HCT116 (cell line): ENCODE measurements around the gene IL1RL1. TPM values are rescaled to one million over a fixed set of nuclear protein-coding genes. Genes with fewer than 3 reads are reported as not detected.

Source experiments
- ATAC-seq: fragments of 200-7000 bp; cut with Tn5 transposase; 2 replicates; pipeline ENCODE4 v1.9.1; 2020; ENCODE audit warnings: mild to moderate bottlenecking, moderate library complexity
- BruUV-seq: library from RNA; stranded (reverse); fragments of 400-500 nt; replicated peaks from 2 replicates; lab custom pipeline; 2021; lab: Mats Ljungman, UMichigan
- CTCF ChIA-PET: fragments of 300-600 bp; sonication (Branson Sonifier 250); formaldehyde crosslinking; loops from one replicate; lab custom pipeline; 2021; ENCODE audit warnings: antibody characterized with exemption; lab: Charles Lee
- POLR2A ChIA-PET: fragments of 300-600, 350-600 bp; sonication (Branson Sonifier 250); formaldehyde crosslinking; loops from one replicate; lab custom pipeline; 2021; ENCODE audit warnings: antibody characterized with exemption; lab: Charles Lee
- RAD21 ChIA-PET, 2 experiments: fragments of 300-600 bp; sonication (Branson Sonifier 250); formaldehyde crosslinking; loops; one replicate each; lab custom pipeline; 2023; ENCODE audit warnings: low total read pairs in 2 of 2; ENCODE audit not compliant: uncharacterized antibody in 2 of 2, unreplicated experiment in 2 of 2, low non-redundant PET in 1 of 2; lab: Charles Lee
- DNase-seq: peaks from one replicate; pipeline ENCODE4 v3.0.0-alpha.2; 2010; ENCODE audit warnings: low read depth, low spot score
- H2AFZ ChIP-seq: fragments of 200-600 bp; shearing (Covaris generic), sonication (generic); 2 replicates; pipeline ENCODE4 v1.6.1; 2017; ENCODE audit warnings: low read depth, mixed run types, mixed read lengths, antibody characterized with exemption, low read length; ENCODE audit not compliant: poor library complexity, severe bottlenecking
- H3K27ac ChIP-seq: 2 replicates; pipeline ENCODE4 v1.5.1; 2012; ENCODE audit warnings: low read depth, low read length
- H3K27me3 ChIP-seq: fragments of 200-600 bp; sonication (generic); 2 replicates; pipeline ENCODE4 v1.6.1; 2016; ENCODE audit warnings: mixed run types, low read length, mixed read lengths; ENCODE audit not compliant: insufficient read depth
- H3K36me3 ChIP-seq, 2 experiments: fragments of 200-500 bp in 1 of 2; fragments of 200-600 bp in 1 of 2; sonication (Bioruptor generic) in 1 of 2; sonication (generic) in 1 of 2; 2 replicates each; pipeline versions ENCODE4 v1.5.1 to v1.6.1; 2014 to 2016; ENCODE audit warnings: low read length in 2 of 2, inconsistent platforms in 1 of 2, mixed read lengths in 1 of 2, mixed run types in 1 of 2; ENCODE audit not compliant: insufficient read depth in 2 of 2, control insufficient read depth in 1 of 2
- H3K4me1 ChIP-seq, 2 experiments: fragments of 200-600 bp in 1 of 2; sonication (generic) in 1 of 2; 2 replicates each; pipeline versions ENCODE4 v1.5.1 to v1.6.1; 2012 to 2017; ENCODE audit warnings: low read length in 2 of 2, inconsistent platforms in 1 of 2, mild to moderate bottlenecking in 1 of 2, mixed read lengths in 1 of 2, mixed run types in 1 of 2, moderate library complexity in 1 of 2; ENCODE audit not compliant: insufficient read depth in 2 of 2, control insufficient read depth in 1 of 2
- H3K4me2 ChIP-seq: fragments of 200-600 bp; sonication (generic); 2 replicates; pipeline ENCODE4 v1.6.1; 2017; ENCODE audit warnings: mixed run types, low read length, mixed read lengths
- H3K4me3 ChIP-seq, 2 experiments: fragments of 200-600 bp in 1 of 2; sonication (generic) in 1 of 2; replicated peaks in 1 of 2; 2 replicates each; pipeline ENCODE4 v1.5.1; 2011 to 2016; ENCODE audit warnings: low read length in 2 of 2, control low read depth in 1 of 2, low read depth in 1 of 2, mild to moderate bottlenecking in 1 of 2, mixed read lengths in 1 of 2, mixed run types in 1 of 2
- H3K79me2 ChIP-seq: fragments of 200-600 bp; sonication (generic); 2 replicates; pipeline ENCODE4 v1.6.1; 2017; ENCODE audit warnings: mild to moderate bottlenecking, mixed run types, low read length, moderate library complexity, mixed read lengths; ENCODE audit not compliant: insufficient read depth
- H3K9ac ChIP-seq: fragments of 200-600 bp; sonication (generic); 2 replicates; pipeline ENCODE4 v1.6.1; 2016; ENCODE audit warnings: low read length, mixed read lengths
- H3K9me2 ChIP-seq: fragments of 200-600 bp; sonication (generic), shearing (Covaris generic); 2 replicates; pipeline ENCODE4 v1.6.1; 2017; ENCODE audit warnings: mixed run types, mild to moderate bottlenecking, moderate library complexity; ENCODE audit not compliant: insufficient read depth
- H3K9me3 ChIP-seq, 2 experiments: fragments of 200-500 bp in 1 of 2; fragments of 200-600 bp in 1 of 2; sonication (Bioruptor generic) in 1 of 2; sonication (generic) in 1 of 2; 2 replicates each; pipeline ENCODE4 v1.6.1; 2014 to 2017; ENCODE audit warnings: low read length in 2 of 2, mixed read lengths in 2 of 2, inconsistent platforms in 1 of 2, low read depth in 1 of 2, mild to moderate bottlenecking in 1 of 2, mixed run types in 1 of 2, moderate library complexity in 1 of 2; ENCODE audit not compliant: control insufficient read depth in 1 of 2, insufficient read depth in 1 of 2
- H4K20me1 ChIP-seq: fragments of 200-600 bp; sonication (generic), shearing (Covaris generic); 2 replicates; pipeline ENCODE4 v1.6.1; 2017; ENCODE audit warnings: mixed run types, mild to moderate bottlenecking, moderate library complexity; ENCODE audit not compliant: insufficient read depth
- EZH2 ChIP-seq: fragments of 200-600 bp; sonication (generic); IDR thresholded peaks from 2 replicates; pipeline ENCODE4 v1.6.1; 2017; ENCODE audit warnings: antibody characterized with exemption, mixed run types
- EZH2phosphoT487 ChIP-seq: fragments of 200-600 bp; IDR thresholded peaks from 2 replicates; pipeline ENCODE4 v1.6.1; 2018; ENCODE audit warnings: antibody characterized with exemption, borderline replicate concordance
- JUND ChIP-seq: IDR thresholded peaks from 2 replicates; pipeline ENCODE4 v1.6.1; 2012
- POLR2A ChIP-seq: IDR thresholded peaks from 2 replicates; pipeline ENCODE4 v1.7.0; 2011; ENCODE audit warnings: borderline replicate concordance; ENCODE audit not compliant: insufficient read depth, insufficient read length; ENCODE audit errors: extremely low read depth
- RAD21 ChIP-seq: IDR thresholded peaks from 2 replicates; pipeline ENCODE4 v1.6.1; 2012; ENCODE audit warnings: low read depth, mild to moderate bottlenecking
- SRF ChIP-seq: IDR thresholded peaks from 2 replicates; pipeline ENCODE4 v1.6.1; 2012; ENCODE audit warnings: low read depth
- YY1 ChIP-seq: IDR thresholded peaks from 2 replicates; pipeline ENCODE4 v1.6.1; 2011; ENCODE audit warnings: low read length, low read depth, moderate library complexity, mild to moderate bottlenecking; ENCODE audit not compliant: insufficient replicate concordance; ENCODE audit errors: extremely low read depth
- ZBTB33 ChIP-seq: IDR thresholded peaks from 2 replicates; pipeline ENCODE4 v1.6.1; 2011; ENCODE audit warnings: mild to moderate bottlenecking, low read length, moderate library complexity; ENCODE audit not compliant: insufficient replicate concordance; ENCODE audit errors: extremely low read depth
- ZNF274 ChIP-seq: fragments of 200-500 bp; sonication (Bioruptor generic); IDR thresholded peaks from 2 replicates; pipeline ENCODE4 v1.6.1; 2014; ENCODE audit warnings: mild to moderate bottlenecking, low read depth, low read length, inconsistent platforms
- intact Hi-C: fragments of 100-400 bp; cut with micrococcal nuclease; formaldehyde crosslinking; loops from 2 replicates; pipeline ENCODE4 v1.10.0; 2022
- total RNA-seq: library from RNA; stranded (reverse); gene quantifications from one replicate; pipeline ENCODE4 v1.2.1, GENCODE V29; 2021; ENCODE audit not compliant: unreplicated experiment
- TF ChIP-seq, protein P1 (sequence below): IDR thresholded peaks from 2 replicates; pipeline ENCODE4 v1.6.1; 2012
- TF ChIP-seq, protein P2 (sequence below), 3 experiments: fragments of 200-600 bp in 1 of 3; sonication (generic) in 1 of 3; IDR thresholded peaks in 2 of 3; conservative IDR thresholded peaks in 1 of 3; 2 replicates each; pipeline ENCODE4 v1.5.1; 2012 to 2017; ENCODE audit warnings: low read depth in 2 of 3, low read length in 2 of 3, antibody characterized with exemption in 1 of 3, borderline replicate concordance in 1 of 3, control low read depth in 1 of 3, mild to moderate bottlenecking in 1 of 3, mixed read lengths in 1 of 3, mixed run types in 1 of 3, moderate library complexity in 1 of 3; ENCODE audit not compliant: insufficient read depth in 1 of 3

The IL1RL1 gene
- total RNA-seq, 1 experiment from 2014 or later = not detected

- TF ChIP-seq EZH2 (no peak), ZBTB33 (no peak), JUND (no peak), POLR2A (no peak), SRF (no peak), ZNF274 (no peak), RAD21 (no peak), YY1 (no peak), EZH2phosphoT487 (no peak)
- TF ChIP-seq, protein P1, sequence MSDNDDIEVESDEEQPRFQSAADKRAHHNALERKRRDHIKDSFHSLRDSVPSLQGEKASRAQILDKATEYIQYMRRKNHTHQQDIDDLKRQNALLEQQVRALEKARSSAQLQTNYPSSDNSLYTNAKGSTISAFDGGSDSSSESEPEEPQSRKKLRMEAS = no peak
- TF ChIP-seq, protein P2, sequence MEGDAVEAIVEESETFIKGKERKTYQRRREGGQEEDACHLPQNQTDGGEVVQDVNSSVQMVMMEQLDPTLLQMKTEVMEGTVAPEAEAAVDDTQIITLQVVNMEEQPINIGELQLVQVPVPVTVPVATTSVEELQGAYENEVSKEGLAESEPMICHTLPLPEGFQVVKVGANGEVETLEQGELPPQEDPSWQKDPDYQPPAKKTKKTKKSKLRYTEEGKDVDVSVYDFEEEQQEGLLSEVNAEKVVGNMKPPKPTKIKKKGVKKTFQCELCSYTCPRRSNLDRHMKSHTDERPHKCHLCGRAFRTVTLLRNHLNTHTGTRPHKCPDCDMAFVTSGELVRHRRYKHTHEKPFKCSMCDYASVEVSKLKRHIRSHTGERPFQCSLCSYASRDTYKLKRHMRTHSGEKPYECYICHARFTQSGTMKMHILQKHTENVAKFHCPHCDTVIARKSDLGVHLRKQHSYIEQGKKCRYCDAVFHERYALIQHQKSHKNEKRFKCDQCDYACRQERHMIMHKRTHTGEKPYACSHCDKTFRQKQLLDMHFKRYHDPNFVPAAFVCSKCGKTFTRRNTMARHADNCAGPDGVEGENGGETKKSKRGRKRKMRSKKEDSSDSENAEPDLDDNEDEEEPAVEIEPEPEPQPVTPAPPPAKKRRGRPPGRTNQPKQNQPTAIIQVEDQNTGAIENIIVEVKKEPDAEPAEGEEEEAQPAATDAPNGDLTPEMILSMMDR (IDR thresholded peaks at IDR 0.05 in 2 of 3, conservative IDR thresholded peaks at IDR 0.05 in 1 of 3; ENCODE audit: borderline replicate concordance in 1 of 3, insufficient read depth in 1 of 3, low read depth in 2 of 3, low read length in 2 of 3) = no peak
- ChIA-PET RAD21 (no interaction called here), POLR2A (no interaction called here), CTCF (no interaction called here)
- Histone ChIP-seq H3K27me3 (no peaks in the 10 kb centered on the region; the same call in 1 of the 2 replicates), H3K9ac (no peak overlapping the region), H3K36me3 (no peaks in the 10 kb centered on the region), H3K4me1 (no peaks in the 10 kb centered on the region), H3K79me2 (no peaks in the 10 kb centered on the region), H3K27ac (no peak overlapping the region), H2AFZ (no peak overlapping the region), H3K4me2 (no peak overlapping the region), H3K4me3 (no peak overlapping the region), H3K9me2 (no peaks in the 10 kb centered on the region), H4K20me1 (no peaks in the 10 kb centered on the region), H3K9me3 (no peaks in the 10 kb centered on the region)
- BruUV-seq = no TSS peak
- ATAC-seq (no peak), DNase-seq (no peak)
- intact Hi-C loops = no loop called here
These were observed 31.5 kb downstream of the IL1RL1 start for GRCh38 chr2:102342888-102343287.
